Calu3 (cell line): Measurements from ENCODE around the gene ZNF239. TPM values are rescaled to one million over a fixed set of nuclear protein-coding genes. Genes with fewer than 3 reads are reported as not detected.

ENCODE experiments used
- BruUV-seq: library from RNA; stranded (reverse); fragments of 400-500 nt; replicated peaks from 2 replicates; lab custom pipeline; 2021; lab: Mats Ljungman, UMichigan
- CTCF ChIA-PET: fragments of 300-600 bp; sonication (Branson Sonifier 250); formaldehyde crosslinking; loops from one replicate; lab custom pipeline; 2022; ENCODE audit warnings: antibody characterized with exemption; lab: Charles Lee
- DNase-seq: peaks from one replicate; pipeline ENCODE4 v3.0.0; 2022
- H3K27ac Mint-ChIP-seq: one replicate; pipeline ENCODE4 v1.8.0; 2022; ENCODE audit warnings: mixed read lengths; ENCODE audit not compliant: unreplicated experiment
- H3K27me3 Mint-ChIP-seq: one replicate; pipeline ENCODE4 v1.8.0; 2022; ENCODE audit warnings: mixed read lengths; ENCODE audit not compliant: unreplicated experiment
- H3K36me3 Mint-ChIP-seq: one replicate; pipeline ENCODE4 v1.8.0; 2022; ENCODE audit warnings: mild to moderate bottlenecking, moderate library complexity, mixed read lengths; ENCODE audit not compliant: insufficient read depth, unreplicated experiment
- H3K4me1 Mint-ChIP-seq: one replicate; pipeline ENCODE4 v1.8.0; 2022; ENCODE audit warnings: mild to moderate bottlenecking, low read depth, mixed read lengths; ENCODE audit not compliant: unreplicated experiment
- H3K4me3 Mint-ChIP-seq: one replicate; pipeline ENCODE4 v1.8.0; 2022; ENCODE audit warnings: mild to moderate bottlenecking, low read depth, moderate library complexity, mixed read lengths; ENCODE audit not compliant: unreplicated experiment
- H3K9me3 Mint-ChIP-seq: one replicate; pipeline ENCODE4 v1.8.0; 2022; ENCODE audit warnings: low read depth, mixed read lengths; ENCODE audit not compliant: unreplicated experiment
- CTCF ChIP-seq: fragments of 200-600 bp; IDR thresholded peaks from one replicate; pipeline ENCODE4 v1.8.0; 2022; ENCODE audit warnings: antibody characterized with exemption; ENCODE audit not compliant: unreplicated experiment
- intact Hi-C: fragments of 100-400 bp; cut with micrococcal nuclease; formaldehyde crosslinking; loops from one replicate; pipeline ENCODE4 v1.10.0; 2022; ENCODE audit not compliant: unreplicated experiment
- total RNA-seq: library from RNA; stranded (reverse); gene quantifications from 2 replicates; pipeline ENCODE4 v1.2.3, GENCODE V29; 2022

Gene ZNF239
- total RNA-seq, 1 experiment from 2014 or later, result 10.8 TPM

GRCh38 chr10:43576062-43576461 lies 1.6 kb upstream of the ZNF239 start:
- Mint-ChIP-seq H3K27ac (no peak overlapping the region), H3K9me3 (peaks cover 12% of the 10 kb centered on the region), H3K36me3 (peaks cover 13% of the 10 kb centered on the region), H3K27me3 (no peaks in the 10 kb centered on the region), H3K4me3 (peak overlapping the region; percentile 87), H3K4me1 (peaks cover 8% of the 10 kb centered on the region)
- intact Hi-C loops, result no loop called here
- BruUV-seq, result no TSS peak
- no peak for TF ChIP-seq CTCF
- CTCF ChIA-PET, result no interaction called here
- DNase-seq, result no peak

- CTCF ChIA-PET, result no interaction called here
- intact Hi-C loops, result no loop called here
- DNase-seq, result no peak
- Mint-ChIP-seq H3K36me3 (peaks cover 13% of the 10 kb centered on the region), H3K4me3 (peak overlapping the region; percentile 87), H3K27me3 (no peaks in the 10 kb centered on the region), H3K27ac (peak overlapping the region; percentile 73), H3K9me3 (peaks cover 16% of the 10 kb centered on the region), H3K4me1 (peaks cover 8% of the 10 kb centered on the region)
- no peak for TF ChIP-seq CTCF
- BruUV-seq, result no TSS peak
Observed at GRCh38 chr10:43574906-43575305, 490 bp upstream of the ZNF239 start.

- H3K36me3 Mint-ChIP-seq, result peaks cover 13% of the 10 kb centered on the region
- peak overlapping the region; percentile 87 for H3K4me3 Mint-ChIP-seq
- H3K27me3 Mint-ChIP-seq, result no peaks in the 10 kb centered on the region
- H3K9me3 Mint-ChIP-seq, result peaks cover 16% of the 10 kb centered on the region
- DNase-seq, result no peak
- intact Hi-C loops, result no loop called here
- peak overlapping the region; percentile 73 for H3K27ac Mint-ChIP-seq
- H3K4me1 Mint-ChIP-seq, result peaks cover 8% of the 10 kb centered on the region
- CTCF ChIA-PET, result interaction anchor here (0.7 to 1.6 kb wide), 2 partner anchors 13 to 953 kb away, joined by 3 to 4 read pairs; no protein-coding TSS in a partner anchor
- no peak for TF ChIP-seq CTCF
- TSS peak; percentile 46 for BruUV-seq
Observed at GRCh38 chr10:43573250-43574000, 991 bp downstream of the ZNF239 start.

- no peak for TF ChIP-seq CTCF
- no peak overlapping the region for H3K27ac Mint-ChIP-seq
- intact Hi-C loops, result no loop called here
- H3K36me3 Mint-ChIP-seq, result peaks cover 17% of the 10 kb centered on the region
- DNase-seq, result no peak
- peaks cover 9% of the 10 kb centered on the region for H3K9me3 Mint-ChIP-seq
- H3K27me3 Mint-ChIP-seq, result no peaks in the 10 kb centered on the region
- CTCF ChIA-PET, result no interaction called here
- H3K4me1 Mint-ChIP-seq, result peaks cover 8% of the 10 kb centered on the region
- H3K4me3 Mint-ChIP-seq, result no peak overlapping the region
- no TSS peak for BruUV-seq
Observed at GRCh38 chr10:43570971-43571370, 3.4 kb downstream of the ZNF239 start.
